HEK293T (cell line): ENCODE measurements around the gene LYSMD4.

Experiments
- ARNT ChIP-seq: fragments of 450-650 bp; IDR thresholded peaks from 2 replicates; pipeline ENCODE4 v1.6.1; 2017; ENCODE audit warnings: mild to moderate bottlenecking
- FOXA1 ChIP-seq: fragments of 450-650 bp; IDR thresholded peaks from 2 replicates; pipeline ENCODE4 v1.6.1; 2016; ENCODE audit warnings: mild to moderate bottlenecking
- FOXK2 ChIP-seq: fragments of 450-650 bp; IDR thresholded peaks from 2 replicates; pipeline ENCODE4 v1.6.1; 2016; ENCODE audit warnings: mild to moderate bottlenecking
- FOXM1 ChIP-seq: fragments of 450-650 bp; IDR thresholded peaks from 2 replicates; pipeline ENCODE4 v1.6.1; 2017; ENCODE audit warnings: mild to moderate bottlenecking, borderline replicate concordance
- HDGF ChIP-seq: fragments of 450-650 bp; IDR thresholded peaks from 2 replicates; pipeline ENCODE4 v1.6.1; 2017; ENCODE audit warnings: antibody characterized with exemption, borderline replicate concordance
- L3MBTL2 ChIP-seq: fragments of 450-650 bp; conservative IDR thresholded peaks from 2 replicates; pipeline ENCODE4 v1.6.1; 2016; ENCODE audit warnings: mild to moderate bottlenecking
- NFRKB ChIP-seq: fragments of 450-650 bp; IDR thresholded peaks from 2 replicates; pipeline ENCODE4 v1.6.1; 2016; ENCODE audit warnings: mild to moderate bottlenecking, moderate library complexity
- SP1 ChIP-seq: fragments of 450-650 bp; IDR thresholded peaks from 2 replicates; pipeline ENCODE4 v1.6.1; 2017
- SUZ12 ChIP-seq: fragments of 450-650 bp; IDR thresholded peaks from 2 replicates; pipeline ENCODE4 v1.6.1; 2016; ENCODE audit warnings: mild to moderate bottlenecking
- TARDBP ChIP-seq: fragments of 450-650 bp; IDR thresholded peaks from 2 replicates; pipeline ENCODE4 v1.6.1; 2016
- ZNF384 ChIP-seq: fragments of 450-650 bp; IDR thresholded peaks from 2 replicates; pipeline ENCODE4 v1.6.1; 2016

- TF ChIP-seq TARDBP (no peak), L3MBTL2 (no peak), SP1 (no peak), HDGF (no peak), FOXM1 (no peak), FOXA1 (no peak), ZNF384 (no peak), SUZ12 (no peak), NFRKB (no peak), FOXK2 (no peak), ARNT (no peak)
Observed at GRCh38 chr15:99704444-99704838, 28.8 kb downstream of the LYSMD4 start.
